Neural cell (in vitro differentiated cells): ENCODE measurements around the gene DTX1. TPM values are rescaled to one million over a fixed set of nuclear protein-coding genes. Genes with fewer than 3 reads are reported as not detected.

Experiments
- H2AFZ ChIP-seq: fragments of 200-600, 300-800 bp; sonication (generic), shearing (Covaris generic); 2 replicates; pipeline ENCODE4 v1.6.0; 2014; ENCODE audit warnings: low read depth, mild to moderate bottlenecking, antibody characterized with exemption, low read length, moderate library complexity
- H3F3A ChIP-seq: fragments of 200-600 bp; shearing (Covaris generic); 2 replicates; pipeline ENCODE4 v1.6.1; 2016; ENCODE audit warnings: mild to moderate bottlenecking, moderate library complexity, mixed read lengths, antibody characterized with exemption, low read length; ENCODE audit not compliant: insufficient read depth, poor library complexity, severe bottlenecking
- H3K27ac ChIP-seq: fragments of 200-600, 300-800 bp; sonication (generic), shearing (Covaris generic); 2 replicates; pipeline ENCODE4 v1.5.1; 2014; ENCODE audit warnings: mild to moderate bottlenecking, low read length, moderate library complexity
- H3K27me3 ChIP-seq: fragments of 300-800, 200-600 bp; sonication (generic), shearing (Covaris generic); 2 replicates; pipeline ENCODE4 v1.6.0; 2014; ENCODE audit warnings: mild to moderate bottlenecking, low read depth, low read length, moderate library complexity; ENCODE audit not compliant: insufficient read depth
- H3K36me3 ChIP-seq: fragments of 300-800, 200-600 bp; sonication (generic), shearing (Covaris generic); 2 replicates; pipeline ENCODE4 v1.5.1; 2014; ENCODE audit warnings: mild to moderate bottlenecking, antibody characterized with exemption, low read length, moderate library complexity; ENCODE audit not compliant: insufficient read depth
- H3K4me2 ChIP-seq: fragments of 300-800, 200-600 bp; sonication (generic), shearing (Covaris generic); 2 replicates; pipeline ENCODE4 v1.6.0; 2014; ENCODE audit warnings: mild to moderate bottlenecking, low read length
- H3K4me3 ChIP-seq: fragments of 300-800, 200-600 bp; sonication (generic), shearing (Covaris generic); 2 replicates; pipeline ENCODE4 v1.5.1; 2014; ENCODE audit warnings: mild to moderate bottlenecking, low read length, moderate library complexity
- H3K79me2 ChIP-seq: fragments of 200-600 bp; shearing (Covaris generic); replicated peaks from 2 replicates; pipeline ENCODE4 v1.6.0; 2014; ENCODE audit warnings: mild to moderate bottlenecking, low read length, moderate library complexity; ENCODE audit not compliant: insufficient read depth
- H3K9ac ChIP-seq: fragments of 300-800, 200-600 bp; sonication (generic), shearing (Covaris generic); 2 replicates; pipeline ENCODE4 v1.6.1; 2016; ENCODE audit warnings: mild to moderate bottlenecking, low read length, mixed read lengths
- H3K9me2 ChIP-seq: fragments of 200-600 bp; shearing (Covaris generic); 2 replicates; pipeline ENCODE4 v1.6.1; 2016; ENCODE audit warnings: mild to moderate bottlenecking, low read length, mixed read lengths; ENCODE audit not compliant: insufficient read depth
- H3K9me3 ChIP-seq: fragments of 200-600, 300-800 bp; sonication (generic), shearing (Covaris generic); 2 replicates; pipeline ENCODE4 v1.6.1; 2016; ENCODE audit warnings: mild to moderate bottlenecking, mixed run types, low read length, moderate library complexity, mixed read lengths
- H4K20me1 ChIP-seq: fragments of 200-600 bp; shearing (Covaris generic); 2 replicates; pipeline ENCODE4 v1.6.1; 2016; ENCODE audit warnings: mild to moderate bottlenecking, mixed run types; ENCODE audit not compliant: insufficient read depth
- EP300 ChIP-seq: fragments of 450-650 bp; conservative IDR thresholded peaks from 2 replicates; pipeline ENCODE4 v1.6.1; 2014; ENCODE audit warnings: antibody characterized with exemption, mild to moderate bottlenecking, moderate library complexity; ENCODE audit not compliant: poor library complexity, severe bottlenecking
- EZH2 ChIP-seq: fragments of 200-600, 300-800 bp; shearing (Covaris generic), sonication (generic); IDR thresholded peaks from 2 replicates; pipeline ENCODE4 v1.6.1; 2014; ENCODE audit warnings: antibody characterized with exemption, low read length, borderline replicate concordance, mild to moderate bottlenecking; ENCODE audit not compliant: insufficient read depth, poor library complexity, severe bottlenecking
- MXI1 ChIP-seq: fragments of 450-650 bp; conservative IDR thresholded peaks from 2 replicates; pipeline ENCODE4 v1.6.1; 2014; ENCODE audit warnings: antibody characterized with exemption, mild to moderate bottlenecking; ENCODE audit not compliant: poor library complexity, severe bottlenecking
- POLR2AphosphoS5 ChIP-seq: IDR thresholded peaks from 2 replicates; pipeline ENCODE4 v1.6.1; 2012
- RAD21 ChIP-seq: fragments of 450-650 bp; conservative IDR thresholded peaks from 2 replicates; pipeline ENCODE4 v1.6.1; 2014; ENCODE audit warnings: antibody characterized with exemption, mild to moderate bottlenecking, moderate library complexity
- SMC3 ChIP-seq: fragments of 450-650 bp; conservative IDR thresholded peaks from 2 replicates; pipeline ENCODE4 v1.6.1; 2014; ENCODE audit warnings: antibody characterized with exemption, mild to moderate bottlenecking, moderate library complexity; ENCODE audit not compliant: poor library complexity
- TAF1 ChIP-seq: IDR thresholded peaks from 2 replicates; pipeline ENCODE4 v1.6.1; 2012; ENCODE audit warnings: low read depth
- polyA plus RNA-seq: library from polyadenylated mRNA; depleted of rRNA; stranded (reverse); fragments of >200 nt; gene quantifications from 2 replicates; pipeline ENCODE4 v1.2.3, GENCODE V29; 2014
- TF ChIP-seq, protein P1 (sequence below): fragments of 450-650 bp; IDR thresholded peaks from 2 replicates; pipeline ENCODE4 v1.5.1; 2014; ENCODE audit warnings: antibody characterized with exemption, mild to moderate bottlenecking, moderate library complexity; ENCODE audit not compliant: poor library complexity, severe bottlenecking
- TF ChIP-seq, protein P2 (sequence below): IDR thresholded peaks from 2 replicates; pipeline ENCODE4 v1.6.1; 2012; ENCODE audit warnings: borderline replicate concordance

The DTX1 gene
- polyA plus RNA-seq, 1 donor from 2014 or later, result 30.7 TPM

DNA sequence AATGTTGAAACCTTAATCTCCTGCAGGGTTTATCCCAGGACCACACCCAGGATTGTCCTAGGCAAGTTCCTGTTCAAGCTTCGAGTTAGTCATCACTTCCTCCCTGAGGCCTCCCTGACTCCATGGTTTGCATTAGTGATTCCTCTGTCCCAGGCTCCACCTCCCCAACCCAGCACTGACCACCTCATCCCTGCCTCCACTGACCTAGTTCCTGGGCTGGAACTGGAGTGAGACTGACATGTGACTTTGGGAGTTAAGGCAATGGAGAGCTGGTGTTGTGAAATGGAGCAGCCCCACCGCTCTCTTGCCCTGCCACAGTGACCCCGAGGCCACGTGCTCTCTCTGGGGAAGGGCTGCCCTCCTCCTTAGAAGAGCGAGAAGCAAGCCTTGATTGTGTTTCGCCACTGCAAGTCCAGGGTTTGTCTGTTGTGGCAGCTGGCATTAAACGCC lies 15.8 kb upstream of the DTX1 start:
- Histone ChIP-seq H2AFZ (no peak overlapping the region), H4K20me1 (no peaks in the 10 kb centered on the region), H3K36me3 (no peaks in the 10 kb centered on the region), H3K79me2 (no peaks in the 10 kb centered on the region), H3K9ac (no peak overlapping the region), H3K9me2 (no peaks in the 10 kb centered on the region), H3K27me3 (peaks cover 14% of the 10 kb centered on the region), H3K9me3 (no peaks in the 10 kb centered on the region), H3F3A (no peaks in the 10 kb centered on the region), H3K4me3 (no peak overlapping the region), H3K4me2 (no peak overlapping the region), H3K27ac (no peak overlapping the region)
- TF ChIP-seq SMC3, result no peak
- TF ChIP-seq, protein P1, sequence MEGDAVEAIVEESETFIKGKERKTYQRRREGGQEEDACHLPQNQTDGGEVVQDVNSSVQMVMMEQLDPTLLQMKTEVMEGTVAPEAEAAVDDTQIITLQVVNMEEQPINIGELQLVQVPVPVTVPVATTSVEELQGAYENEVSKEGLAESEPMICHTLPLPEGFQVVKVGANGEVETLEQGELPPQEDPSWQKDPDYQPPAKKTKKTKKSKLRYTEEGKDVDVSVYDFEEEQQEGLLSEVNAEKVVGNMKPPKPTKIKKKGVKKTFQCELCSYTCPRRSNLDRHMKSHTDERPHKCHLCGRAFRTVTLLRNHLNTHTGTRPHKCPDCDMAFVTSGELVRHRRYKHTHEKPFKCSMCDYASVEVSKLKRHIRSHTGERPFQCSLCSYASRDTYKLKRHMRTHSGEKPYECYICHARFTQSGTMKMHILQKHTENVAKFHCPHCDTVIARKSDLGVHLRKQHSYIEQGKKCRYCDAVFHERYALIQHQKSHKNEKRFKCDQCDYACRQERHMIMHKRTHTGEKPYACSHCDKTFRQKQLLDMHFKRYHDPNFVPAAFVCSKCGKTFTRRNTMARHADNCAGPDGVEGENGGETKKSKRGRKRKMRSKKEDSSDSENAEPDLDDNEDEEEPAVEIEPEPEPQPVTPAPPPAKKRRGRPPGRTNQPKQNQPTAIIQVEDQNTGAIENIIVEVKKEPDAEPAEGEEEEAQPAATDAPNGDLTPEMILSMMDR, result no peak
- TF ChIP-seq POLR2AphosphoS5, result no peak
- TF ChIP-seq RAD21, result no peak
- no peak for TF ChIP-seq EZH2
- TF ChIP-seq TAF1, result no peak
- TF ChIP-seq, protein P2, sequence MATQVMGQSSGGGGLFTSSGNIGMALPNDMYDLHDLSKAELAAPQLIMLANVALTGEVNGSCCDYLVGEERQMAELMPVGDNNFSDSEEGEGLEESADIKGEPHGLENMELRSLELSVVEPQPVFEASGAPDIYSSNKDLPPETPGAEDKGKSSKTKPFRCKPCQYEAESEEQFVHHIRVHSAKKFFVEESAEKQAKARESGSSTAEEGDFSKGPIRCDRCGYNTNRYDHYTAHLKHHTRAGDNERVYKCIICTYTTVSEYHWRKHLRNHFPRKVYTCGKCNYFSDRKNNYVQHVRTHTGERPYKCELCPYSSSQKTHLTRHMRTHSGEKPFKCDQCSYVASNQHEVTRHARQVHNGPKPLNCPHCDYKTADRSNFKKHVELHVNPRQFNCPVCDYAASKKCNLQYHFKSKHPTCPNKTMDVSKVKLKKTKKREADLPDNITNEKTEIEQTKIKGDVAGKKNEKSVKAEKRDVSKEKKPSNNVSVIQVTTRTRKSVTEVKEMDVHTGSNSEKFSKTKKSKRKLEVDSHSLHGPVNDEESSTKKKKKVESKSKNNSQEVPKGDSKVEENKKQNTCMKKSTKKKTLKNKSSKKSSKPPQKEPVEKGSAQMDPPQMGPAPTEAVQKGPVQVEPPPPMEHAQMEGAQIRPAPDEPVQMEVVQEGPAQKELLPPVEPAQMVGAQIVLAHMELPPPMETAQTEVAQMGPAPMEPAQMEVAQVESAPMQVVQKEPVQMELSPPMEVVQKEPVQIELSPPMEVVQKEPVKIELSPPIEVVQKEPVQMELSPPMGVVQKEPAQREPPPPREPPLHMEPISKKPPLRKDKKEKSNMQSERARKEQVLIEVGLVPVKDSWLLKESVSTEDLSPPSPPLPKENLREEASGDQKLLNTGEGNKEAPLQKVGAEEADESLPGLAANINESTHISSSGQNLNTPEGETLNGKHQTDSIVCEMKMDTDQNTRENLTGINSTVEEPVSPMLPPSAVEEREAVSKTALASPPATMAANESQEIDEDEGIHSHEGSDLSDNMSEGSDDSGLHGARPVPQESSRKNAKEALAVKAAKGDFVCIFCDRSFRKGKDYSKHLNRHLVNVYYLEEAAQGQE, result no peak
- TF ChIP-seq MXI1, result no peak
- TF ChIP-seq EP300, result no peak

DNA sequence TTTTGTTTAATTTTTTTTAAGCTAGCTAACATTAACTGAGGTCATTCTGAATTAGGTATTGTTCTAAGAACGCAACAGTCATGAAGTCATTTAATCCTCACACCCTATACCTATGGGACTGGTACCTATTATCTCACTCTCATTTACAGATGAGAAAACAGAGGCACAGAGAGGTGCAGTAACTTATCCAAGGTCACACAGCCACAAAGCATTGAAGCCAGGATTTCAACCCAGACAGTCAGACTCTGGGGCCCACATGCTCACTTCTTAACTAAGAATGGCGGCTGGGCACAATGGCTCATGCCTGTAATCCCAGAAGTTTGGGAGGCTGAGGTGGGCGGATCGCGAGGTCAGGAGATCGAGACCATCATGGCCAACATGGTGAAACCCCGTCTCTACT lies 15.0 kb upstream of the DTX1 start:
- no peak overlapping the region for H3K4me2 ChIP-seq
- H3K27ac ChIP-seq, result no peak overlapping the region
- no peak overlapping the region for H3K4me3 ChIP-seq
- TF ChIP-seq RAD21 (no peak), TAF1 (no peak), SMC3 (no peak), POLR2AphosphoS5 (no peak), EZH2 (no peak), MXI1 (no peak), EP300 (no peak)
- TF ChIP-seq, protein P1, result no peak
- TF ChIP-seq, protein P2, result no peak
- no peaks in the 10 kb centered on the region for H3K36me3 ChIP-seq
- H4K20me1 ChIP-seq, result no peaks in the 10 kb centered on the region
- H3K27me3 ChIP-seq, result peaks cover 14% of the 10 kb centered on the region
- H2AFZ ChIP-seq, result no peak overlapping the region
- H3K9ac ChIP-seq, result no peak overlapping the region
- no peaks in the 10 kb centered on the region for H3K79me2 ChIP-seq
- H3K9me3 ChIP-seq, result no peaks in the 10 kb centered on the region
- H3F3A ChIP-seq, result no peaks in the 10 kb centered on the region
- H3K9me2 ChIP-seq, result no peaks in the 10 kb centered on the region
